SKM-1 (cell line): ENCODE results near the gene DNAH10.

ENCODE experiments used
- DNase-seq: peaks from one replicate; lab custom pipeline; 2025; ENCODE audit not compliant: unreplicated experiment; lab: John Stamatoyannopoulos, UW

Gene DNAH10

GRCh38 chr12:123836292-123836691 lies 74.2 kb downstream of the DNAH10 start:
- no peak for DNase-seq

- DNase-seq = no peak
These were observed 77.7 kb downstream of the DNAH10 start for GRCh38 chr12:123839826-123840225.

GRCh38 chr12:123840765-123841425 lies 78.8 kb downstream of the DNAH10 start:
- DNase-seq = no peak

GRCh38 chr12:123843912-123844748 lies 82.0 kb downstream of the DNAH10 start:
- DNase-seq = no peak

- DNase-seq = no peak
These were observed 83.8 kb downstream of the DNAH10 start for GRCh38 chr12:123845881-123846280.

- DNase-seq = no peak
These were observed 84.2 kb downstream of the DNAH10 start for GRCh38 chr12:123846340-123846739.

DNA sequence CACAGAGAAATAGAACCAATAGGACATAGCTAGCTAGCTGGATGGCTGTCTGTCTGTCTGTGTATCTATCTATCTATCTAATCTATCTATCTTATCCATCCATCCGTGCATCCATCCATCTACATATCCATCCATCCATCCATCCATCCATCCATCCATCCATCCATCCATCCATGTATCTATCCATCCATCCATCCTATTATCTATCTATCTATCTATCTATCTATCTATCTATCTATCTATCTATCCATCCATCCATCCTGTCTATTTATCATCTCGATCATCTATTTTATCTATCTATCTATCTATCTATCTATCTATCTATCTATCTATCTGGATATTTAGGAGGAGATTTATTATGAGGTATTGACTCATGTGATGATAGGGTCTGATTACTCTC lies 84.9 kb downstream of the DNAH10 start:
- DNase-seq = no peak

DNA sequence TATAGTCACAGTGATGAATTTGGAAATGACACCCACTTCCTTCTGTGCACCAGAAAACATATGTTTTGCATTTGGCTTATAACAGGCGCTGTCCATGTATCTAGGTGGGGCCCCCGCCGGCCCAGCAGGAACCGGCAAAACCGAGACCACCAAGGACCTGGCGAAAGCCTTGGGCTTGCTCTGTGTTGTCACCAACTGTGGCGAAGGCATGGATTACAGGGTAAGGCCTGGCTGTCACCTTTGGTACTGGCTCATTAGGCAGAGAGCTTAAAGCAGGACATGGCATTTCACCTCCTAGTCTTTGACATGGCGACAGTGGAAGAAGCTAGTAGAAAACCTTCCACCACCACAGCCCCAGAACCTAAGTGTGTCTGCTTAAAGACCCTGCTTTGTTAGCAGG lies 85.8 kb downstream of the DNAH10 start:
- DNase-seq = no peak

DNA sequence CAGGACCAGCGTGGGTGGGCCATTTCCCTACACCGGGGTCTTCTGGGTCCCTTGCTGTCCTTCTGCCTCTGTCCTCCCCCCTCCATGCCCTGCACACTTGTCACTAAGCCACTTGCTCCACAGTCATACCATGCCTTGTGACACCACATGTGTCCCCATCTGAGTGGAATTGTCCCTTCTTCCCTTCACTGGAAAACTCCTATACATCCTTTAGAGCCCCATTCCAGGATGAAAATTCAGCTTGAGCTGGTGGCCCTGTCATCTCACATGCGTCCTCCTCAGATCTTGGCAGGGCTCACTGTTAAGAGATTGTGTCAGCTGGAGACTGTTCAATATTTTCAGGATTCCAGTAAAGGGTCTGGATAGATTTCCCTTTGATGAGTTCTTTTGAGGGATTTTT lies 87.4 kb downstream of the DNAH10 start:
- DNase-seq = no peak

DNA sequence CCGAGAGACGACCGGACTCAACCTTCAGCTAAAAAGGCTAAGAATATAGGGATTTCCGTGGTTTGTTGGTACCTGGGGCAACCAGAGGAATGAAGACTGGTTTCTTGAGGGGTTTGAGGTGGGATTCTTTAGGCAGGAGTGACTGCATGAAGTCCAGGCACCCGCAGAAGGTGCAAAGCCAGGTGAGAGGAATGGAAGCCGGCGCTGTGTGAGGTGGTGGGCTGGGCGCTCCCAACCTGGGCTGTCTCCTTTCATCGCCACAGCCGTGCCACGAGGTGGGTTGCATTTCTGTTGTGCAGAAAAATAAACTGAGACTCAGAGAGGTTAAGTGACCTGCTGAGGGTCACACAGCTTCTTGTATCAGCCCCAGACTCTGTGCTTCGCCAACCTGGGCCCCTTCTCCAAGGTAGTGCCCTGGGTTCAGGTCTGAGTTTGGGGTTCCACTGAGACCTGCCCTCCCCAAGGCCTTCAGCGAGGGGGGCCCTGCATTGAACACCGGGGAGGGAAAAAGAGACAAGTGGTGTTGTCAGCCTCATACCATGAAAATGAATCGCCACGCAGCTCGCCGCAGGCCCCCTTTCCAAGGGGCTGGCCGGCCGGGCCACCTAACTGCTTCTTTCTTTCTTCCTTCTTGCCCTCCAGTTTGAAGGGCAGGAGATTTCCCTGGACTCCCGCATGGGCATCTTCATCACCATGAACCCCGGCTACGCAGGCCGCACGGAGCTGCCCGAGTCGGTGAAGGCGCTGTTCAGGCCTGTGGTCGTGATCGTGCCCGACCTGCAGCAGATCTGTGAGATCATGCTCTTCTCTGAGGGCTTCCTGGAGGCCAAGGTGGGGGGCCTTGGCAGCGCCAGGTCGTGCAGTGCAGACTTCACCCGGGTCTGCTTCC lies 88.4 kb downstream of the DNAH10 start:
- DNase-seq = no peak

DNA sequence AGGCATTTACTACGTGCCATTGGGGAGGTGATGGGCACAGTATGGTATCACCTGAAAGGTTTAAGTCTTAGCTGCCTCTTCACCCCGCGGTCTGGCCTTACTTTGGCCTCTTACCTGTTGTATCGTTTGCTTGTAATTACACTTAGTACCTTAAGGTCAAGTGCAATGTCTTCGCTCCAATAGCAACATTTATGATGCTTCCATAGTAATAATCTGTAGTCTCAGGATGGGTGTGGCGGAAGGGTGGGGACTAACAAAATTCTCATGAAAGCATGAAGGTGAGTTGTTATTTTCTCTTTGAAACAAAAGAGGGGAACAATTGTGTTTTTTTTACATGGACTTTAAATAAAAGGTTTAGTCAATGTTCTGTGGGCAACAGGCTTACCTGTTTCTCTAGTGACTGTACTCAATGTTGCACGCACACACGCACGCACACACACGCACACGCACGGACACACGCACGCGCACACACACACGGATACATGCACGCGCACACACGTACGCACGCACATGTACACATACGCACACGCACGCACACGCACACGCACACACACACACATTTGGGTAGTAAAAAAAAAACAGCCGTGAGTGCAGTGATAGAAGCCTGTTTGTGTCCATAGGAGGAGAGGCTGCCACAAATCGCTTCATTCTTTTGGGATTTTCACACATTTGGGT lies 91.4 kb downstream of the DNAH10 start:
- no peak for DNase-seq

DNA sequence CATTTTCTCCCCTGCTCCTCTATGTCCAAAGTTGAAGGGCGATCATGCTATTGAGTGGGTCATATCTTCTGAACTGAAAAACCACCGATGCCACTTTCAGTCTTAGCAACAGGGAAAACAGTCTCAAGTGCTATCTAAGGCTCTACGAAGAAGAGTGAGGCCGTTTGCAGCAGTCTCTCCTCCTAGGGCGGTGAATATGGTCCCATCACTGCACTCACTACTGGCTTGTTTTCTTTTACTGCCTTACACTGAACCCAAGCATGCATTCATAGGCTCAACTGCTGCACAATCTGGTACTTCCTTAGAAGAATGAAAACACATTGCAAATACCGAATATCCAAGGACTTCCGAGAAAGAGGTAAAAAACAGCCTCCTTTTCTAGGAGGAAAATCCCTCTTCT lies 92.1 kb downstream of the DNAH10 start:
- no peak for DNase-seq

- no peak for DNase-seq
These were observed 92.8 kb downstream of the DNAH10 start for GRCh38 chr12:123854918-123855317.

DNA sequence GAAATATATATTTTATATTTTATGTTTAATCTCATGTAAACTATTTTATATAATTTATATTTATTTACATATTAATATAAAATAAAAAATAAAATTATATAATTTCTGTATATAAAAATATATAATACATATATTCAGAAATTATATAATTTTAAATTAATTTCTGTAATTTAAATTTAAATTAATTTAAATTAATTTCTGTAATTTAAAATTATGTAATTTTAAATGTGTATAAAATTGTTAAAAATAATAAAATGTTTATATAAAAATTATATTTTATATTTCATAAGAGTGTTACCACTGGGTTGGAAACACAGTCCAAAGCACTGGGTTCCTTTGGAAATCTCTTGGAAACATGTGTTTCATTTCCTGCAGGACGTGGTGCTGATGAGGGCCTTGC lies 94.6 kb downstream of the DNAH10 start:
- DNase-seq = no peak

DNA sequence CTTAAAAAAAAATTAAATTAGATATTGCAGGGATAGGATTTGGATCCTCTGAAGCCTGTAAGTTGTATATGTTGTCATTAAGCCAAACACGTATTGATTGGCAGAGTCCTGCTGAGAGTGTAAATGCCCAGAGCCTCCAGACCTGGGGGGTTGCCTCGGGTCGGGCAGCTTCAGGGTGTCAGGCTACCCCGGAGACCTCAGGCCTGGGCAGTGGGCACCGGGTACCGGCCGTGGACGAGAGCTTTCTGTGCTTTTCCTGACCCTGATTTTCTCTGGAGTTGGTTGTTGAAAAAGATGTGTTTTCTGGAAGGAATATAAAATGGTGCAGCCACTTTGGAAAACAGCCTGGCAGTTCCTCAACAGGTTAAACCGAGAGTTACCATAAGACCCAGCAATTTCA lies 96.1 kb downstream of the DNAH10 start:
- no peak for DNase-seq

- DNase-seq = no peak
These were observed 96.9 kb downstream of the DNAH10 start for GRCh38 chr12:123859035-123859434.

DNA sequence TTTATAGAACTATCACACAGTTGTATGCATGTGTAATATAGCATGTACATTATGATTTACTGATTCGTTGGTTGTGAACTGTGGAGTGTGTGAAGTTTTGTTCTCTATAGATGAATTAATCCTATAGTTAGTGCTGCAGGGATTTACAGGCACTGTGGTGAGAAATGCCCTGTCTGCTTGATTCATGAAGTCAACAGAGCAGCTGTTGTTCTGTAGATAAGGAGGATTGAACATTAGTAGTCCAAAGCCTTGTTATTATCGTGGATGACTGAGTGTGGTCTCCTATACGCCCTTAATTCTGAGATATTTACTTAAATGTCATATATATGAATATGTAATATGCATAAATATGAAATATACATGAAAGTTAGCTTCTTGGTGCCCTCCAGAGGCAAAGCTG lies 98.3 kb downstream of the DNAH10 start:
- no peak for DNase-seq

DNA sequence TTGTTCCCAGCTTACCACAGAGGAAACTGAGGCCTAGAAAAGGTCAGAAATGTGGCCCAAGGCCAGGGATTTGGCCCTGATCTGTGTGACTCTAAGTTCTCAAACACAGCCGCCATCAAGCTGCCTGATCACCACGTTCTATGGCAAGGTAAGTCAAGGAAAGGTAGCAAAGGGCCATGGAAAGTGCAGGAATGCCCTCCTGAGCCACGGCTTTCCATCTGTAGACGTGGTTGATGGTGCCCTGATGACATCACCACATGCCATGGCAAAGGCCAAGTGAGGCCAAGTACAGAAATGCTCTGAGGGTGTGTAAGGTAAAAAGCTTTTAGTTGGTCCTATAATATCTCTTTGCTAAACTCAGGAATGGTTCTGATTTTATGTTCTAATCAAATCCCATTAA lies 99.3 kb downstream of the DNAH10 start:
- no peak for DNase-seq

GRCh38 chr12:123867141-123867540 lies 105.0 kb downstream of the DNAH10 start:
- DNase-seq = no peak

DNA sequence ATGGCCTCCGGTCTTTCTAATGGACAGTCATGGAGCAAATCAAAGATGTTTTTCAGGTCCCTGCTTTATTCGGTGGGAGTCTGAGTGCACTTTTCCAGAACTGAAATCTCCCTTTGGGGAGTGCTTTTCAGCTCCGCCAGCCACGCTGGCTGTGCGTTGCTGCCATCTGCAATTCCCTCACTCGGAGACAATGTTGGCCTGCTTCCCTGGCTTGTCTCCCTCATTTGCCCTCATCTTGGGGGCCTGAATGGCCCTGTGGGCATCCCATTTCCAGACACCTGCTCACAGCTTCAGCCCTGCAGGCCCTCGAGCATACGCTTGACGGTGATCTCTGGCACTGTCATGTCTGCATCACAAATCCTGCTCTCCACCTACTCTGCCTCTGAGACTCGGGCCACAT lies 106.7 kb downstream of the DNAH10 start:
- no peak for DNase-seq

DNA sequence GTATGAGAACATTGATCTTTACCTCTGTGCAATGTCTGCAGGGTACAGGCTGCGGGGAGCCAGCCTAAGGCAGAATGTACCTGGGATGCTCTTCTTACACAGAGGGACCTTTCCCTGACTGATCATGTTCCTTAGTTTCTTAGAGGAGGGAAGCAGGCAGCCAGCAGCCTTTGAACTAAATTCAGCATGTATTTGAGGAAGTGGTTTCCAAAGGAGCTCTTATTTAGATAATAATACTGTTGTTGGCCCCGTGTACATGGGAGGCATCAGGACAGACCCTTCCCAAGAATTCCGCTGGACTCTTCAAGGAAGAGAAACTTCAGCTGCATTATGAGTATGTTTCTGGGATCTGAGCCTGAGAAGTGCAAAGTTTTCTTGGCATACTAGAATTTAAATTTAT lies 111.7 kb downstream of the DNAH10 start:
- no peak for DNase-seq
